ENCODE results near the gene SEC22B.
A peak's percentile ranks its signal among the peaks of the same experiment; 100 is the strongest.
"Not testable (repeated sequence)": the region's sequence is repeated elsewhere in the genome, so short reads cannot be mapped to it uniquely, and the experiment has no call there.

The SEC22B gene

GRCh38 chr1:120145806-120146205 lies 30.5 kb downstream of the SEC22B start:
- DNase-seq (ENCODE audit: low read depth) = not testable (repeated sequence)

- DNase-seq (ENCODE audit: low read depth) = not testable (repeated sequence)
Observed at GRCh38 chr1:120144626-120145025, 31.7 kb downstream of the SEC22B start.

- not testable (repeated sequence) for DNase-seq (ENCODE audit: low read depth)
Observed at GRCh38 chr1:120144169-120144568, 32.2 kb downstream of the SEC22B start.

GRCh38 chr1:120143334-120143733 lies 33.0 kb downstream of the SEC22B start:
- not testable (repeated sequence) for DNase-seq (ENCODE audit: low read depth)

GRCh38 chr1:120142512-120143263 lies 33.6 kb downstream of the SEC22B start:
- peak; percentile 43 for DNase-seq (ENCODE audit: low read depth)

GRCh38 chr1:120141865-120142264 lies 34.5 kb downstream of the SEC22B start:
- not testable (repeated sequence) for DNase-seq (ENCODE audit: low read depth)

GRCh38 chr1:120140656-120141265 lies 35.6 kb downstream of the SEC22B start:
- not testable (repeated sequence) for DNase-seq (ENCODE audit: low read depth)

GRCh38 chr1:120136086-120136485 lies 40.2 kb downstream of the SEC22B start:
- not testable (repeated sequence) for DNase-seq (ENCODE audit: low read depth)

- DNase-seq (ENCODE audit: low read depth) = not testable (repeated sequence)
Observed at GRCh38 chr1:120133928-120134325, 42.4 kb downstream of the SEC22B start.

GRCh38 chr1:120133228-120133927 lies 42.9 kb downstream of the SEC22B start:
- no peak for DNase-seq (ENCODE audit: low read depth)

- not testable (repeated sequence) for DNase-seq (ENCODE audit: low read depth)
Observed at GRCh38 chr1:120132406-120132763, 43.9 kb downstream of the SEC22B start.

GRCh38 chr1:120131611-120132405 lies 44.5 kb downstream of the SEC22B start:
- DNase-seq (ENCODE audit: low read depth) = not testable (repeated sequence)

- DNase-seq (ENCODE audit: low read depth) = not testable (repeated sequence)
Observed at GRCh38 chr1:120127921-120128320, 48.4 kb downstream of the SEC22B start.

- not testable (repeated sequence) for DNase-seq (ENCODE audit: low read depth)
Observed at GRCh38 chr1:120126216-120126615, 50.1 kb downstream of the SEC22B start.

- not testable (repeated sequence) for DNase-seq (ENCODE audit: low read depth)
Observed at GRCh38 chr1:120124628-120125027, 51.7 kb downstream of the SEC22B start.

- not testable (repeated sequence) for DNase-seq (ENCODE audit: low read depth)
Observed at GRCh38 chr1:120123813-120124510, 52.4 kb downstream of the SEC22B start.

GRCh38 chr1:120122262-120122893 lies 53.9 kb downstream of the SEC22B start:
- DNase-seq (ENCODE audit: low read depth) = not testable (repeated sequence)

- DNase-seq (ENCODE audit: low read depth) = not testable (repeated sequence)
Observed at GRCh38 chr1:120121830-120122229, 54.5 kb downstream of the SEC22B start.

- DNase-seq (ENCODE audit: low read depth) = not testable (repeated sequence)
Observed at GRCh38 chr1:120120525-120120924, 55.8 kb downstream of the SEC22B start.

GRCh38 chr1:120117371-120118177 lies 58.7 kb downstream of the SEC22B start:
- DNase-seq (ENCODE audit: low read depth) = not testable (repeated sequence)

Measured in HS-5 (cell line).